HepG2 (cell line): ENCODE results near the gene PC. TPM values are rescaled to one million over a fixed set of nuclear protein-coding genes. Genes with fewer than 3 reads are reported as not detected.

Experiments used
- ADNP ChIP-seq: sonication (generic); formaldehyde crosslinking; IDR thresholded peaks from 2 replicates; pipeline ENCODE4 v1.4.0; 2020; ENCODE audit warnings: missing genetic modification reagents
- BORCS8-MEF2B ChIP-seq: sonication (generic); formaldehyde crosslinking; IDR thresholded peaks from 2 replicates; pipeline ENCODE4 v1.8.0; 2022; ENCODE audit warnings: mild to moderate bottlenecking, missing genetic modification reagents
- CCAR2 ChIP-seq: fragments of 200-400 bp; formaldehyde crosslinking; optimal IDR thresholded peaks from 2 replicates; pipeline ENCODE3; 2018; ENCODE audit warnings: low read depth, mild to moderate bottlenecking, low read length, moderate library complexity
- KDM5B ChIP-seq: sonication (generic); formaldehyde crosslinking; IDR thresholded peaks from 2 replicates; pipeline ENCODE4 v1.4.0; 2020; ENCODE audit warnings: missing genetic modification reagents, mild to moderate bottlenecking, borderline replicate concordance
- MYC ChIP-seq: sonication (generic); formaldehyde crosslinking; IDR thresholded peaks from 2 replicates; pipeline ENCODE4 v1.9.0; 2021; ENCODE audit warnings: missing genetic modification reagents, borderline replicate concordance
- NCOA2 ChIP-seq: sonication (generic); formaldehyde crosslinking; IDR thresholded peaks from 2 replicates; pipeline ENCODE4 v1.8.0; 2022; ENCODE audit warnings: inconsistent platforms
- PAWR ChIP-seq: sonication (generic); formaldehyde crosslinking; IDR thresholded peaks from 2 replicates; pipeline ENCODE4 v1.4.0; 2020; ENCODE audit warnings: missing genetic modification reagents, mild to moderate bottlenecking, borderline replicate concordance
- POGZ ChIP-seq: sonication (generic); formaldehyde crosslinking; IDR thresholded peaks from 2 replicates; pipeline ENCODE4 v1.4.0; 2020; ENCODE audit warnings: mild to moderate bottlenecking, missing genetic modification reagents
- RCOR2 ChIP-seq: IDR thresholded peaks from 2 replicates; pipeline ENCODE4 v1.6.1; 2016; ENCODE audit warnings: missing biosample characterization, missing genetic modification reagents
- SP2 ChIP-seq: sonication (generic); formaldehyde crosslinking; IDR thresholded peaks from 2 replicates; pipeline ENCODE4 v1.5.1; 2020; ENCODE audit warnings: mild to moderate bottlenecking, missing genetic modification reagents
- THAP9 ChIP-seq: sonication (generic); formaldehyde crosslinking; IDR thresholded peaks from 2 replicates; pipeline ENCODE4; 2020; ENCODE audit warnings: missing genetic modification reagents, mild to moderate bottlenecking, borderline replicate concordance
- USF2 ChIP-seq, 2 experiments: sonication (generic) in 1 of 2; formaldehyde crosslinking in 1 of 2; IDR thresholded peaks; 2 replicates each; pipeline versions ENCODE4 v1.5.1 to v1.6.1; 2011 to 2020; ENCODE audit warnings: borderline replicate concordance in 1 of 2, low read depth in 1 of 2, low read length in 1 of 2, mild to moderate bottlenecking in 1 of 2, missing genetic modification reagents in 1 of 2, moderate library complexity in 1 of 2
- ZNF124 ChIP-seq: sonication (generic); formaldehyde crosslinking; IDR thresholded peaks from 2 replicates; pipeline ENCODE4 v1.4.0; 2020; ENCODE audit warnings: missing genetic modification reagents
- ZNF326 ChIP-seq: sonication (generic); formaldehyde crosslinking; IDR thresholded peaks from 2 replicates; pipeline ENCODE4 v1.4.0; 2020; ENCODE audit warnings: missing genetic modification reagents, borderline replicate concordance
- ZNF33A ChIP-seq: sonication (generic); formaldehyde crosslinking; IDR thresholded peaks from 2 replicates; pipeline ENCODE4 v1.5.1; 2020; ENCODE audit warnings: missing genetic modification reagents, mild to moderate bottlenecking, moderate library complexity, borderline replicate concordance
- ZNF709 ChIP-seq: sonication (generic); formaldehyde crosslinking; IDR thresholded peaks from 2 replicates; pipeline ENCODE4 v1.5.0; 2020; ENCODE audit warnings: mild to moderate bottlenecking, missing genetic modification reagents
- ZNF772 ChIP-seq: sonication (generic); formaldehyde crosslinking; IDR thresholded peaks from 2 replicates; pipeline ENCODE4 v1.5.0; 2020; ENCODE audit warnings: mild to moderate bottlenecking, missing genetic modification reagents
- ZNF775 ChIP-seq: sonication (generic); formaldehyde crosslinking; IDR thresholded peaks from 2 replicates; pipeline ENCODE4 v1.4.0; 2020; ENCODE audit warnings: missing genetic modification reagents, mild to moderate bottlenecking, moderate library complexity, borderline replicate concordance
- ZNF780A ChIP-seq: sonication (generic); formaldehyde crosslinking; IDR thresholded peaks from 2 replicates; pipeline ENCODE4 v1.8.0; 2022; ENCODE audit warnings: mild to moderate bottlenecking, missing genetic modification reagents, moderate library complexity
- polyA plus RNA-seq, 8 experiments: library from polyadenylated mRNA; depleted of rRNA in 3 of 8; stranded (reverse) in 7 of 8; unstranded in 1 of 8; fragments of >200 nt; fragmentation: Illumina TruSeq in 4 of 8; extraction: Trizol in 4 of 8; gene quantifications; 2 replicates each; pipeline versions ENCODE4 v1.2.1 to v1.2.3, GENCODE V29; 2011 to 2016; ENCODE audit warnings: low read depth in 4 of 8, missing spikeins in 1 of 8, mixed read lengths in 1 of 8; ENCODE audit not compliant: insufficient read depth in 1 of 8
- total RNA-seq, 5 experiments: library from RNA; depleted of rRNA; stranded (reverse); fragments of >200 nt; fragmentation: Illumina TruSeq; extraction: Trizol; gene quantifications; 2 replicates each; pipeline ENCODE4 v1.2.3, GENCODE V29; 2016; ENCODE audit warnings: low read depth in 1 of 5
- TF ChIP-seq, protein P1 (sequence below): IDR thresholded peaks from 2 replicates; pipeline ENCODE4 v1.6.1; 2016; ENCODE audit warnings: low read depth
- TF ChIP-seq, protein P2 (sequence below): sonication (generic); formaldehyde crosslinking; IDR thresholded peaks from 2 replicates; pipeline ENCODE4 v1.4.0; 2020; ENCODE audit warnings: missing genetic modification reagents
- TF ChIP-seq, protein P3 (sequence below): sonication (generic); formaldehyde crosslinking; IDR thresholded peaks from 2 replicates; pipeline ENCODE4 v1.4.0; 2020; ENCODE audit warnings: missing genetic modification reagents

Gene PC
- total and polyA plus RNA-seq, 2 of the 13 experiments (the other 11 are each of a cell fraction or from before 2014, with no cell fraction given): 29.0 to 39.0 TPM

GRCh38 chr11:66891851-66892660 lies 66.1 kb downstream of the PC start (continued):
- TF ChIP-seq USF2 (IDR thresholded peaks at IDR 0.05; ENCODE audit: low read depth, low read length): no peak
- no peak for TF ChIP-seq USF2 (CRISPR knock-in tag; IDR thresholded peaks at IDR 0.05; ENCODE audit: borderline replicate concordance)
- TF ChIP-seq CCAR2: no peak
- TF ChIP-seq, protein P1, sequence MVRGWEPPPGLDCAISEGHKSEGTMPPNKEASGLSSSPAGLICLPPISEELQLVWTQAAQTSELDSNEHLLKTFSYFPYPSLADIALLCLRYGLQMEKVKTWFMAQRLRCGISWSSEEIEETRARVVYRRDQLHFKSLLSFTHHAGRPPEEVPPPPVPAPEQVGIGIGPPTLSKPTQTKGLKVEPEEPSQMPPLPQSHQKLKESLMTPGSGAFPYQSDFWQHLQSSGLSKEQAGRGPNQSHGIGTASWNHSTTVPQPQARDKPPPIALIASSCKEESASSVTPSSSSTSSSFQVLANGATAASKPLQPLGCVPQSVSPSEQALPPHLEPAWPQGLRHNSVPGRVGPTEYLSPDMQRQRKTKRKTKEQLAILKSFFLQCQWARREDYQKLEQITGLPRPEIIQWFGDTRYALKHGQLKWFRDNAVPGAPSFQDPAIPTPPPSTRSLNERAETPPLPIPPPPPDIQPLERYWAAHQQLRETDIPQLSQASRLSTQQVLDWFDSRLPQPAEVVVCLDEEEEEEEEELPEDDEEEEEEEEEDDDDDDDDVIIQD (CRISPR knock-in tag): peak; percentile 61
- TF ChIP-seq ZNF780A: no peak
- TF ChIP-seq ADNP: no peak
- TF ChIP-seq ZNF709 (CRISPR knock-in tag): no peak
- TF ChIP-seq ZNF772: no peak
- no peak for TF ChIP-seq BORCS8-MEF2B (CRISPR knock-in tag)
- TF ChIP-seq ZNF775 (CRISPR knock-in tag): no peak
- TF ChIP-seq, protein P2, sequence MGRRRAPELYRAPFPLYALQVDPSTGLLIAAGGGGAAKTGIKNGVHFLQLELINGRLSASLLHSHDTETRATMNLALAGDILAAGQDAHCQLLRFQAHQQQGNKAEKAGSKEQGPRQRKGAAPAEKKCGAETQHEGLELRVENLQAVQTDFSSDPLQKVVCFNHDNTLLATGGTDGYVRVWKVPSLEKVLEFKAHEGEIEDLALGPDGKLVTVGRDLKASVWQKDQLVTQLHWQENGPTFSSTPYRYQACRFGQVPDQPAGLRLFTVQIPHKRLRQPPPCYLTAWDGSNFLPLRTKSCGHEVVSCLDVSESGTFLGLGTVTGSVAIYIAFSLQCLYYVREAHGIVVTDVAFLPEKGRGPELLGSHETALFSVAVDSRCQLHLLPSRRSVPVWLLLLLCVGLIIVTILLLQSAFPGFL (CRISPR knock-in tag): no peak
- 0 out of 2 replicates have a peak, but pooled peaks have one; percentile 37 for TF ChIP-seq RCOR2 (CRISPR knock-in tag)
- no peak for TF ChIP-seq THAP9 (CRISPR knock-in tag)
- TF ChIP-seq ZNF326 (CRISPR knock-in tag): no peak
- TF ChIP-seq KDM5B (CRISPR knock-in tag): no peak
- TF ChIP-seq POGZ (CRISPR knock-in tag): peak; percentile 44; the same call in 1 of the 2 replicates
- TF ChIP-seq MYC (CRISPR knock-in tag): no peak
- no peak for TF ChIP-seq ZNF124
- TF ChIP-seq ZNF33A: no peak
- TF ChIP-seq NCOA2 (CRISPR knock-in tag): no peak
- TF ChIP-seq SP2 (CRISPR knock-in tag): no peak
- TF ChIP-seq PAWR (CRISPR knock-in tag): no peak
- TF ChIP-seq, protein P3, sequence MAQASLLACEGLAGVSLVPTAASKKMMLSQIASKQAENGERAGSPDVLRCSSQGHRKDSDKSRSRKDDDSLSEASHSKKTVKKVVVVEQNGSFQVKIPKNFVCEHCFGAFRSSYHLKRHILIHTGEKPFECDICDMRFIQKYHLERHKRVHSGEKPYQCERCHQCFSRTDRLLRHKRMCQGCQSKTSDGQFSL (CRISPR knock-in tag): no peak
